GM21529 (cell line): ENCODE measurements around the gene DNAJB4.

Source experiments
- ATAC-seq: cut with Tn5 transposase; IDR thresholded peaks from one replicate; pipeline ENCODE4 v1.9.1; 2021; ENCODE audit not compliant: unreplicated experiment

DNAJB4 gene

DNA sequence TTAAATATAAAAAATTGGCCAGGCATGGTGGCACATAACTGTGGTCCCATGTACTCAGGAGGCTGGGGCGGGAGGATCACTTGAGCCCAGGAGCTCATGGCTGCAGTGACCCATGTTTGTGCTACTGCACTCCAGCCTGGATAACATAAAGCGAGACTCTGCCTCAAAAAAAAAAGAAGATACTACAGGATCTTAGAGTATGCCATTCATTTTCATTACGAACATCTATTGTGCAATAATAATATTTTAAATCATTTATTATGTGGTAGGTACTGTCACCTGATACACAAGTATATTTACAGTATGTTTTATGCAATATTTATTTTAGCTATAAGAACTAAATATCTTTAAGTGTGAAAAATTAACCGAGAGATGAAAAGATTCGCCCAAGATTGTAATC is 31.7 kb downstream of the DNAJB4 start:
- ATAC-seq = no peak

DNA sequence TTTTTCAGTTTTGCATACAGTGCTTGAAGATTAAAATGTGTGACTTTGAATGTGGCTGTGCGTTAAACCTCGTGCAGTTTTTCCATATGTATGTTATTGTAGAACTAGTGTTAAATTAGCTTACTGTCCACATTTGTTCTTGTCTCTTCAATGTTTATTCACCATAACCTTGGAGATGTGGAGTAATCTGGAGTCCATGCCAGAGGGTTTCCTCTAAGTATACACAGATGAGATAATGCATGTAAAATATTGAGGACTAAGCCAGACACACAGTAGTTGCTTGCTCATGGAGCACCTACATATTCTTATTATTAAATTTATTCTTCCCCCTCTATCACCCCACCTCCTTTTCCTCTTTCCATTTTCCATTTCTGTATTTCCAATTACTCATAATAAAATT is 33.3 kb downstream of the DNAJB4 start:
- ATAC-seq = no peak

- ATAC-seq = no peak
Observed at GRCh38 chr1:78038491-78038939, 33.8 kb downstream of the DNAJB4 start.

- ATAC-seq = no peak
Observed at GRCh38 chr1:78040484-78041089, 35.8 kb downstream of the DNAJB4 start.

DNA sequence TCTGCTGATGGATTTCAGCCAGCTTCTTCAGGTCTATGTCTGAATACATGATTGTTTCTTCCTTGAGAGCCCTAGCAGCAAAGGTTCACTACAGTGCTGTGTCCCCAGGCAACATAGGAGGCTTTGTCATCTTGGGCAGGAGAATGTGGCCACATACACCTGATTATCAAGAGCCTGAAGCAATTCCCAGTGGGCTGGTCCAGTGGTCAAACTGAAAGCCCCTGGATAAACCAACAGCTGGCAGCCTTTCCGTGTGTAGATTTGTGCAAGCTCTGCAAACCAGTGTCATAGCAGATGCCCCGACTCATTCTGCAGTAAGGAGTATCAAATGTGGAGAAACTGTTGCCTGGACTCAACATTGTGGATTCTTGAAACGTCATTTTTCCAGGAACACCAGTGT is 38.7 kb downstream of the DNAJB4 start:
- ATAC-seq = no peak

- no peak for ATAC-seq
Observed at GRCh38 chr1:78044796-78045562, 40.2 kb downstream of the DNAJB4 start.

- no peak for ATAC-seq
Observed at GRCh38 chr1:78045563-78045925, 40.8 kb downstream of the DNAJB4 start.

- ATAC-seq = no peak
Observed at GRCh38 chr1:78045926-78046778, 41.4 kb downstream of the DNAJB4 start, which contains the start of gene GIPC2. GIPC2 (plus strand) TSS chr1:78045966; CDS start chr1:78046095, 129 bp downstream.

DNA sequence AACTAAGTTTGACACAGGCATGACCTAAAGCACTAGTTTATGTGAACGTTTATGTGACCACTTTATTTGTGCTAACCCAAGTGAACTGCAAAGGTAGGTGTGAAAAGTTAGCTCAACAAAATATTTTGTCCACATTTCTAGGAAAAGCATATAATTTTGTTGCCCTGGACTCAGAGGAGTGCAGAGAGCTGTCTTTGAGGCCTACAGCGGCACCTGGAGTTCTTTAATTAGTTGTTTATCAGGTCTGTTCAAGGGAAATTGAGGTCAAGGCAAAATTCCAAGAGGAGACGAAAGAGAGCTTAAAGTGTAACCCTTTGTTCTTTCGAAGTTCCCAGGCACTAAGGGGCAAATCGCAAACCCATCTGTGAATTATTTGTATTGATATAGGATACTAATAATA is 42.4 kb downstream of the DNAJB4 start:
- no peak for ATAC-seq

DNA sequence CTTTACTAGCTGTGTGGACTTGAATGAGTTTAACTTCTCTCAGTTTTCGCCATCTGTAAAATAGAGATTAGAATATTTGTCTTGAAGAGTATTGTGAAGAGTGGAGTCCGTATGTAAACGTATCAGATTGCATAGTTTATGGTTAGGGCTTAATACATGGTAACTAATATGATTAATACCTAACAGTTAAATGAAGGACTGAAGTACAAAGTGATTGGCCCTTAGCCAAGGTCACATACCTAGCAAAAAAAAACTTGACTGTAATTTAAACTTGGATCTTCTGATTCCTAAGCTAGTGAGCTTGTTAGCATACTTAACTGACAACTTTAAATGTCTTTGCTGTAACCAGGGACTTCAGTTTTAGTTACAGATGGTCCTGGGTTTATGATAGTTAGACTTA is 42.9 kb downstream of the DNAJB4 start:
- no peak for ATAC-seq

GRCh38 chr1:78048446-78048845 is 43.7 kb downstream of the DNAJB4 start:
- no peak for ATAC-seq

GRCh38 chr1:78049396-78049795 is 44.7 kb downstream of the DNAJB4 start:
- ATAC-seq = no peak

DNA sequence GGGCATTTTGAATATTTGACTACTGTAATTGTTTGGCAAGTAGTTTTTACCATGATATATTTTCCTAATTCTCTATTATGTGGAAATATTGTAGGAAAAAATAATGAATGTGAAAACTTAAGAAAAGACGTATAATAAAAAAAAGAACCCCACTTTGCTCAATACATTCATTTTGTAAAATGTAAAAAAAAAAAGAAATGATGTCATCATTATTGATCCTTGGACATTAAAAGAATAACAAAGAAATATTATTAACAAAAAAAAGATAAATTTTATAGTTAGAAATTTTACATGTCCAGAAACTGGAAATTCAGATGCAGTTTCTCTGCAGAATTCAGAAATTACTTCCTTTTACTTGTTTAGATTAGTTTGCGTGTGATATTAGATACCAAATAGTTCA is 46.3 kb downstream of the DNAJB4 start:
- no peak for ATAC-seq

- no peak for ATAC-seq
Observed at GRCh38 chr1:78052685-78053405, 48.1 kb downstream of the DNAJB4 start.

GRCh38 chr1:78053498-78053897 is 48.8 kb downstream of the DNAJB4 start:
- ATAC-seq = no peak

GRCh38 chr1:78054559-78054958 is 49.8 kb downstream of the DNAJB4 start:
- ATAC-seq = no peak

DNA sequence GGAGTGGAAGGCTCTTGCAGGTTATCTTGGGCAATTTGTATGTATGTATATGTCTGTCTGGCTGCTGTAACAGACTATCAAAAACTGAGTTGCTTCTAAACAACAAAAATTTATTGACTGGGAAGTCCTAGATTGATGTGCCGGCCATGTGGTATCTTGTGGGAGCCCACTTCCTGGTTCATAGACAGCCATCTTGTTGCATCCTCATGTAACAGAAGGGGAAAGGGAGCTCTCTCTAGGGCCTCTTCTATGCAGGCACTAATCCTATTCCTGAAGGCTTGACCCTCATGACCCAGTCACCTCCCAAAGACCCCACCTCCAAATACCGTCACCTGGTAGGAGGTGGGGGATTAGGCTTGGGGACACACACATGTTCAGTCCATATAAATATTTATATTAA is 50.2 kb downstream of the DNAJB4 start:
- ATAC-seq = no peak

DNA sequence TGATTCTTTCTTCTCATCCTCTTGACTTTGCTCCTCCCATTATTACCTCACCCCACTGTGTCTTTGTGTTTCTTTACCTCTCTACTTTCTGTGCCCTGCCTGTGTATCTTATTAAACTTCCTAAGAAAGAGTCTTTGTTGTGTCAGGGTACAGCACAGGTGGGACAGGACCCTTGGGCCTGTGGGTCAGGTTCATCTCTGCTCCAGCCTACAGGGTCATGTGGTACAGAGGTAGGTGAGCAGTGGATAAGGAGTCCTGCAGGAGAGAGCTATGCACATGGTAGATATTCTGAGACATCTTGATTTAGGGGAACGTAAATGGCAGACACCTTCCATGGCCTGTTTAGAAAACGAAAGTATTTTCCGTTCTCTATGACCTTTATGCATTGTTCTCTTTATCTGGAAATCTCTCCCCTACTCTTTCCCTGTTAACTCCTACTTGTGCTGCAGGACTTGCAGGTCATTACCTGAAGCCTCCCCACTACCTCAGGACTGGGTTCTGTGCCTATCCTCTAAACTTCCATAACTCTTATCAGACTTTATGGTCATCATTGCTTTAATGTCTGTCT is 50.9 kb downstream of the DNAJB4 start:
- ATAC-seq = no peak

GRCh38 chr1:78058670-78059069 is 53.9 kb downstream of the DNAJB4 start:
- ATAC-seq = no peak

DNA sequence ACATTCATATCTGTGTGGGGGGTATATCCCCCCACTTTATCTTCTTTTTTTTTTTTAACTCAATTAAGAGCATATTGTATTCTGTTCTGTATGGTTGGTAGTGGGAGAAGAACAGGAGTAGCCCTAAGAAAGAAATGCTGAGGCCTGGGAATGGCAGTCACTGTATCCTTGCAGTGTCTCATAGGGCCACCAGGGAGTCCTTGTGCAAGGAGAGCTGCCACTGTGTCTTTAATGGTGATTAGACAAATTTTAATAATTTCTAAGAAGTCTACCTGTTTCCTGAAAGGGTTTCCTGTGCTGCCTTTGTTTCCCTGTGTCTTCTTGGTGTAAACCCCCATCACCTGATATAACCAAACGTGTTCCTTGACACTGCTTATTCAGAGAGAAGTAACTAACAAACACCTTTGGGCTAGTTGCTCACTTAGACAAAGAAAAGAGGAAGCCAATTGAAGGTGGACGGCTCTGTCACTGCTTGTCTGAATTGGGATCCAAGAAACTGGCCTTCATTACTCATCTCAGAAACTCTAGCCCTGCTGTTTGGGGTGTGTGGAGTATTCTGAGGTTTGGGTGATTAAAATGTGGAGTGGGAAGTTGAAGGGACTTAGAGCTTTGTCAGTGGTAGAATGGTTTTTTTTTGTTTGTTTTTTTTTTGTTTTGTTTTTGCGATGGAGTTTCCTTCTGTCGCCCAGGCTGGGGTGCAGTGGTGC is 56.3 kb downstream of the DNAJB4 start:
- peak; percentile 96 for ATAC-seq
